Measurements from ENCODE around the gene VWA3A.

Gene VWA3A

DNA sequence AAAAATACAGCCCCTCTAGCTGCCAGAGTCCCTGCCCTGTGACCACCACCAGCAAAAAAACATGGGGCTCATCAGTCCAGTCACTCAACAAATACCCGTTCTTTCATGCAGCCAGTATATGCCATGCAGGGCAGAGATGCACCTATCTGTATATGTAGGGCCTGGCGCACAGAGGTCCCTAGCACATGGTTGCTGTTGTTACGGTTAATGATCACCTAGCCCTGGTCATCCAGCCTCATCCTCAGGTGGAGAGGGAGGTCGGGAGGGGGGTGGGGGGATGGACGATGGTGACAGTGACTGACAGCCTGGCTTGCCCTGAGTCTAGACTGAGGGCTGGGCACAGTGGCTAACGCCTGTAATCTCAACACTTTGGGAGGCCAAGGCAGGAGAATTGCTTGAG is 71.5 kb downstream of the VWA3A start:
- TF ChIP-seq, protein P1, sequence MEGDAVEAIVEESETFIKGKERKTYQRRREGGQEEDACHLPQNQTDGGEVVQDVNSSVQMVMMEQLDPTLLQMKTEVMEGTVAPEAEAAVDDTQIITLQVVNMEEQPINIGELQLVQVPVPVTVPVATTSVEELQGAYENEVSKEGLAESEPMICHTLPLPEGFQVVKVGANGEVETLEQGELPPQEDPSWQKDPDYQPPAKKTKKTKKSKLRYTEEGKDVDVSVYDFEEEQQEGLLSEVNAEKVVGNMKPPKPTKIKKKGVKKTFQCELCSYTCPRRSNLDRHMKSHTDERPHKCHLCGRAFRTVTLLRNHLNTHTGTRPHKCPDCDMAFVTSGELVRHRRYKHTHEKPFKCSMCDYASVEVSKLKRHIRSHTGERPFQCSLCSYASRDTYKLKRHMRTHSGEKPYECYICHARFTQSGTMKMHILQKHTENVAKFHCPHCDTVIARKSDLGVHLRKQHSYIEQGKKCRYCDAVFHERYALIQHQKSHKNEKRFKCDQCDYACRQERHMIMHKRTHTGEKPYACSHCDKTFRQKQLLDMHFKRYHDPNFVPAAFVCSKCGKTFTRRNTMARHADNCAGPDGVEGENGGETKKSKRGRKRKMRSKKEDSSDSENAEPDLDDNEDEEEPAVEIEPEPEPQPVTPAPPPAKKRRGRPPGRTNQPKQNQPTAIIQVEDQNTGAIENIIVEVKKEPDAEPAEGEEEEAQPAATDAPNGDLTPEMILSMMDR (IDR thresholded peaks at IDR 0.05; ENCODE audit: low read length), result no peak
- no peak for TF ChIP-seq EZH2phosphoT487 (IDR thresholded peaks at IDR 0.05; ENCODE audit: low read length)
- no peaks in the 10 kb centered on the region for H3K9me3 ChIP-seq (replicated peaks; ENCODE audit: insufficient read depth, low read length)
- no peaks in the 10 kb centered on the region for H3F3A ChIP-seq (ENCODE audit: insufficient read depth, low read length)
- no peak overlapping the region for H3K9ac ChIP-seq (ENCODE audit: low read length)
- no peaks in the 10 kb centered on the region for H3K79me2 ChIP-seq (ENCODE audit: low read length)
- H3K4me2 ChIP-seq (ENCODE audit: low read depth, low read length), result no peak overlapping the region
- no peak for DNase-seq
- H3K27me3 ChIP-seq (replicated peaks; ENCODE audit: insufficient read depth, low read length), result no peaks in the 10 kb centered on the region
- H2AFZ ChIP-seq (ENCODE audit: low read length), result no peak overlapping the region
- no peaks in the 10 kb centered on the region for H4K20me1 ChIP-seq (ENCODE audit: insufficient read depth, low read length)
- no peak overlapping the region for H3K4me3 ChIP-seq (ENCODE audit: low read length)
- no peaks in the 10 kb centered on the region for H3K36me3 ChIP-seq (replicated peaks; ENCODE audit: insufficient read depth, low read length)
- H3K27ac ChIP-seq (ENCODE audit: low read length), result no peak overlapping the region
- H3K4me1 ChIP-seq (ENCODE audit: low read length), result no peaks in the 10 kb centered on the region
- H3K9me2 ChIP-seq (replicated peaks; ENCODE audit: insufficient read depth, low read length), result no peaks in the 10 kb centered on the region

DNA sequence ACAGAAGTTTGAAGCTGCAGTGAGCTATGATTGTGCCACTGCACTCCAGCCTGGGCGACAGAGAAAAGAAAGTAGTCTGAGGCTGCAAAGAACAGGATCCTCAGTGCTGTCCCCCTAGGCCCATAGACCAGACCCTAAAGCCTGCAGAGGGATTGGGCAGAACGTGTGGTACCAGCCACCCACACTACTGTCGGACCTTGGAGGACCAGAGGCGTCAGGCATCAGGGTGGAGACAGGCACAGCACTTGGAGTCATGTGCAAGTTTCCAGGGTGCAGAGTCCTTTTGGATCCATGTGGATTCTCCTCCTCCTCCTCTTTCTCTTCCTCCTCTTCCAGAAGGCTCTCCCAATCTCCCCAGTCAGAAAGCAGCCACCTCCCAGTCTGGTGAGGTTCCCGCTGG is 72.1 kb downstream of the VWA3A start:
- TF ChIP-seq EZH2phosphoT487 (IDR thresholded peaks at IDR 0.05; ENCODE audit: low read length), result no peak
- no peak for TF ChIP-seq EZH2 (optimal IDR thresholded peaks at IDR 0.05; ENCODE audit: low read depth, low read length)
- TF ChIP-seq, protein P1 (IDR thresholded peaks at IDR 0.05; ENCODE audit: low read length), result no peak

DNA sequence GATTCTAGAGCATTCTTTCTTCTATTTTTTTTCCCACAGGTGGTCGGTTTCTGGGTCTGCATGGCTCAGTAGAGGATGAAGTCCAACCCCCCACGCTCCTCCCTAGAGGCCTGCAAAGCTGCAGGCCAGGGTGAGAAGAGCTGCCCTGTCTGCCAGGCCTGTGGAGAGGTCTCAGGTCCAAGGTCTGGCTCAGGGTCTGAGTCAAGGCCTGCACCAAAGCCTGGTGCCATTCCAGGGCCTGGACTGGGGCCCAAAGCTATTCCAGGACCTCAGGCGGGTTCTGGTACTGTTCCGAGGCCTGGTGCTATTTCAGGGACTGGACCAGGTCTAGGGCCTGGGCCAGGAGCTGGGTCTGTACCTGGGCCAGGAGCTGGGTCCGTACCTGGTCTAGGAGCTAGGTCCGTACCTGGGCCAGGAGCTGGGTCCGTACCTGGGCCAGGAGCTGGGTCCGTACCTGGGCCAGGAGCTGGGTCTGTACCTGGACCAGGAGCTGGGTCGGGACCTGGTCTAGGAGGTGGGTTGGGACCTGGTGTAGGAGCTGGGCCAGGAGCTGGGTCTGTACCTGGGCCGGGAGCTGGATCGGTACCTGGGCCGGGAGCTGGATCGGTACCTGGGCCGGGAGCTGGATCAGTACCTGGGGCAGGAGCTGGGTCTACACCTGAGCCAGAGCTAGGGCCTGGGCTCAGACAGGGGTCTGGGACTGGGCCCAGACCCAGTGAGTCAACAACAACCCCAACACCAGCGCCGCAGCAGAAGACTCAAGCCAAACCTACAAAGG is 73.4 kb downstream of the VWA3A start:
- no peak overlapping the region for H3K9ac ChIP-seq (ENCODE audit: low read length)
- no peak overlapping the region for H3K4me2 ChIP-seq (ENCODE audit: low read depth, low read length)
- no peaks in the 10 kb centered on the region for H3K9me3 ChIP-seq (replicated peaks; ENCODE audit: insufficient read depth, low read length)
- no peaks in the 10 kb centered on the region for H3K36me3 ChIP-seq (replicated peaks; ENCODE audit: insufficient read depth, low read length)
- no peak overlapping the region for H3K4me3 ChIP-seq (ENCODE audit: low read length)
- no peaks in the 10 kb centered on the region for H3K4me1 ChIP-seq (ENCODE audit: low read length)
- no peak overlapping the region for H3K27ac ChIP-seq (ENCODE audit: low read length)
- no peaks in the 10 kb centered on the region for H4K20me1 ChIP-seq (ENCODE audit: insufficient read depth, low read length)
- no peaks in the 10 kb centered on the region for H3K27me3 ChIP-seq (replicated peaks; ENCODE audit: insufficient read depth, low read length)
- H3K9me2 ChIP-seq (replicated peaks; ENCODE audit: insufficient read depth, low read length), result no peaks in the 10 kb centered on the region
- no peak overlapping the region for H2AFZ ChIP-seq (ENCODE audit: low read length)
- TF ChIP-seq EZH2 (optimal IDR thresholded peaks at IDR 0.05; ENCODE audit: low read depth, low read length) (no peak), EZH2phosphoT487 (IDR thresholded peaks at IDR 0.05; ENCODE audit: low read length) (no peak)
- TF ChIP-seq, protein P1 (IDR thresholded peaks at IDR 0.05; ENCODE audit: low read length), result no peak
- DNase-seq, result no peak
- H3F3A ChIP-seq (ENCODE audit: insufficient read depth, low read length), result no peaks in the 10 kb centered on the region
- no peaks in the 10 kb centered on the region for H3K79me2 ChIP-seq (ENCODE audit: low read length)

More for the DNA sequence above, 72.1 kb downstream of the VWA3A start:
- Histone ChIP-seq H3K9ac (ENCODE audit: low read length) (no peak overlapping the region), H3K4me2 (ENCODE audit: low read depth, low read length) (no peak overlapping the region), H3K27ac (ENCODE audit: low read length) (no peak overlapping the region), H3F3A (ENCODE audit: insufficient read depth, low read length) (no peaks in the 10 kb centered on the region), H2AFZ (ENCODE audit: low read length) (no peak overlapping the region), H3K4me3 (ENCODE audit: low read length) (no peak overlapping the region), H3K79me2 (ENCODE audit: low read length) (no peaks in the 10 kb centered on the region), H3K9me2 (replicated peaks; ENCODE audit: insufficient read depth, low read length) (no peaks in the 10 kb centered on the region), H3K4me1 (ENCODE audit: low read length) (no peaks in the 10 kb centered on the region), H3K27me3 (replicated peaks; ENCODE audit: insufficient read depth, low read length) (no peaks in the 10 kb centered on the region), H3K9me3 (replicated peaks; ENCODE audit: insufficient read depth, low read length) (no peaks in the 10 kb centered on the region), H4K20me1 (ENCODE audit: insufficient read depth, low read length) (no peaks in the 10 kb centered on the region), H3K36me3 (replicated peaks; ENCODE audit: insufficient read depth, low read length) (no peaks in the 10 kb centered on the region)
- DNase-seq, result no peak

Measured in MM.1S (cell line).